HG03045 (cell line): Measurements from ENCODE around the gene NRXN2.
A peak's percentile ranks its signal among the peaks of the same experiment; 100 is the strongest.
"Not testable (repeated sequence)": the region's sequence is repeated elsewhere in the genome, so short reads cannot be mapped to it uniquely, and the experiment has no call there.

ENCODE experiments used
- ATAC-seq: cut with Tn5 transposase; IDR thresholded peaks from one replicate; pipeline ENCODE4 v1.9.1; 2021; ENCODE audit warnings: mild to moderate bottlenecking, moderate library complexity; ENCODE audit not compliant: unreplicated experiment

NRXN2 gene

GRCh38 chr11:64705501-64705900 is 17.5 kb downstream of the NRXN2 start:
- ATAC-seq: no peak

GRCh38 chr11:64703048-64703447 is 19.9 kb downstream of the NRXN2 start:
- no peak for ATAC-seq

GRCh38 chr11:64701956-64702355 is 21.0 kb downstream of the NRXN2 start:
- ATAC-seq: not testable (repeated sequence)

GRCh38 chr11:64698427-64698826 is 24.6 kb downstream of the NRXN2 start:
- no peak for ATAC-seq

GRCh38 chr11:64697663-64698375 is 25.2 kb downstream of the NRXN2 start:
- no peak for ATAC-seq

- ATAC-seq: no peak
Measured at GRCh38 chr11:64696045-64696444, 27.0 kb downstream of the NRXN2 start.

GRCh38 chr11:64695548-64695947 is 27.4 kb downstream of the NRXN2 start:
- ATAC-seq: no peak

- no peak for ATAC-seq
Measured at GRCh38 chr11:64694821-64695365, 28.1 kb downstream of the NRXN2 start.

- ATAC-seq: no peak
Measured at GRCh38 chr11:64694026-64694755, 28.8 kb downstream of the NRXN2 start.

GRCh38 chr11:64692764-64693331 is 30.1 kb downstream of the NRXN2 start:
- no peak for ATAC-seq

GRCh38 chr11:64691543-64691942 is 31.5 kb downstream of the NRXN2 start:
- ATAC-seq: no peak

- no peak for ATAC-seq
Measured at GRCh38 chr11:64690235-64690634, 32.8 kb downstream of the NRXN2 start.

- ATAC-seq: peak; percentile 57
Measured at GRCh38 chr11:64688534-64688982, 34.4 kb downstream of the NRXN2 start.

GRCh38 chr11:64687643-64688533 is 35.1 kb downstream of the NRXN2 start:
- ATAC-seq: no peak

- ATAC-seq: no peak
Measured at GRCh38 chr11:64687204-64687603, 35.8 kb downstream of the NRXN2 start.

GRCh38 chr11:64686466-64687170 is 36.4 kb downstream of the NRXN2 start:
- ATAC-seq: no peak

- no peak for ATAC-seq
Measured at GRCh38 chr11:64685536-64685935, 37.5 kb downstream of the NRXN2 start.

GRCh38 chr11:64684357-64684756 is 38.6 kb downstream of the NRXN2 start:
- ATAC-seq: no peak

GRCh38 chr11:64681171-64681570 is 41.8 kb downstream of the NRXN2 start:
- no peak for ATAC-seq

- no peak for ATAC-seq
Measured at GRCh38 chr11:64679846-64680245, 43.2 kb downstream of the NRXN2 start.
